Right ventricle myocardium superior (tissue), 1 donor: Measurements from ENCODE around the gene THSD7A. TPM values are rescaled to one million over a fixed set of nuclear protein-coding genes. Genes with fewer than 3 reads are reported as not detected.
"Not testable (repeated sequence)": the region's sequence is repeated elsewhere in the genome, so short reads cannot be mapped to it uniquely, and the experiment has no call there.

Source experiments
- ATAC-seq: fragments of 200-7000 bp; cut with Tn5 transposase; one replicate; pipeline ENCODE4 v1.9.1; 2020; ENCODE audit warnings: mild to moderate bottlenecking; ENCODE audit not compliant: poor library complexity
- DNase-seq: peaks from one replicate; pipeline ENCODE4 v3.0.0-alpha.2; 2020
- intact Hi-C: fragments of 100-400 bp; cut with DNase I; formaldehyde crosslinking; loops from one replicate; pipeline ENCODE4 v1.11.2; 2022
- total RNA-seq: library from RNA; stranded (reverse); fragmentation: NEBNext Ultra II Directional; extraction: Animal tissue kit (Norgen Biotek cat#: 25700); gene quantifications from one replicate; pipeline ENCODE4 v1.2.1, GENCODE V29; 2021
- donor health status: DM: no; HTN: yes; CAD: no; lungs with severe emphysema.

THSD7A gene
- total RNA-seq, 1 donor from 2014 or later = 0.70 TPM

- ATAC-seq (no peak), DNase-seq (no peak)
- intact Hi-C loops = no loop called here
Observed at GRCh38 chr7:11570922-11571550, 261.0 kb downstream of the THSD7A start.

- intact Hi-C loops = no loop called here
- ATAC-seq (no peak), DNase-seq (no peak)
Observed at GRCh38 chr7:11570205-11570604, 261.8 kb downstream of the THSD7A start.

GRCh38 chr7:11567571-11567970 lies 264.4 kb downstream of the THSD7A start:
- intact Hi-C loops = no loop called here
- no peak for DNase-seq
- ATAC-seq = no peak

GRCh38 chr7:11557627-11558026 lies 274.4 kb downstream of the THSD7A start:
- no peak for ATAC-seq
- intact Hi-C loops = no loop called here
- no peak for DNase-seq

- DNase-seq = no peak
- ATAC-seq = no peak
- intact Hi-C loops = no loop called here
Observed at GRCh38 chr7:11552676-11553296, 279.2 kb downstream of the THSD7A start.

- DNase-seq (no peak), ATAC-seq (no peak)
- intact Hi-C loops = no loop called here
Observed at GRCh38 chr7:11551470-11551869, 280.5 kb downstream of the THSD7A start.

- ATAC-seq = no peak
- no peak for DNase-seq
- intact Hi-C loops = no loop called here
Observed at GRCh38 chr7:11548532-11548931, 283.5 kb downstream of the THSD7A start.

- intact Hi-C loops = no loop called here
- ATAC-seq = no peak
- no peak for DNase-seq
Observed at GRCh38 chr7:11541330-11541729, 290.7 kb downstream of the THSD7A start.

- DNase-seq (no peak), ATAC-seq (peak; percentile 56)
- intact Hi-C loops = no loop called here
Observed at GRCh38 chr7:11540271-11540761, 291.7 kb downstream of the THSD7A start.

GRCh38 chr7:11539853-11540252 lies 292.1 kb downstream of the THSD7A start:
- DNase-seq (no peak), ATAC-seq (peak; percentile 61)
- intact Hi-C loops = no loop called here

GRCh38 chr7:11538751-11539299 lies 293.2 kb downstream of the THSD7A start:
- no peak for DNase-seq
- intact Hi-C loops = no loop called here
- ATAC-seq = no peak

- ATAC-seq = no peak
- intact Hi-C loops = no loop called here
- no peak for DNase-seq
Observed at GRCh38 chr7:11533229-11533820, 298.7 kb downstream of the THSD7A start.

- intact Hi-C loops = no loop called here
- ATAC-seq (no peak), DNase-seq (no peak)
Observed at GRCh38 chr7:11529382-11529781, 302.6 kb downstream of the THSD7A start.

- DNase-seq = no peak
- intact Hi-C loops = no loop called here
- ATAC-seq = no peak
Observed at GRCh38 chr7:11527707-11528106, 304.3 kb downstream of the THSD7A start.

- no peak for ATAC-seq
- intact Hi-C loops = no loop called here
- DNase-seq = no peak
Observed at GRCh38 chr7:11524476-11525397, 307.3 kb downstream of the THSD7A start.

GRCh38 chr7:11521964-11522499 lies 310.0 kb downstream of the THSD7A start:
- ATAC-seq, DNase-seq, intact Hi-C loops: not testable (repeated sequence)

- no peak for DNase-seq
- intact Hi-C loops = no loop called here
- ATAC-seq = no peak
Observed at GRCh38 chr7:11517853-11518252, 314.1 kb downstream of the THSD7A start.

GRCh38 chr7:11516328-11516727 lies 315.7 kb downstream of the THSD7A start:
- DNase-seq (no peak), ATAC-seq (no peak)
- intact Hi-C loops = no loop called here

GRCh38 chr7:11513460-11513859 lies 318.5 kb downstream of the THSD7A start:
- intact Hi-C loops = no loop called here
- ATAC-seq (no peak), DNase-seq (no peak)
